Neural cell (in vitro differentiated cells): ENCODE measurements around the gene OCSTAMP. TPM values are rescaled to one million over a fixed set of nuclear protein-coding genes. Genes with fewer than 3 reads are reported as not detected.

Source experiments
- H2AFZ ChIP-seq: fragments of 200-600, 300-800 bp; sonication (generic), shearing (Covaris generic); 2 replicates; pipeline ENCODE4 v1.6.0; 2014; ENCODE audit warnings: low read depth, mild to moderate bottlenecking, antibody characterized with exemption, low read length, moderate library complexity
- H3F3A ChIP-seq: fragments of 200-600 bp; shearing (Covaris generic); 2 replicates; pipeline ENCODE4 v1.6.1; 2016; ENCODE audit warnings: mild to moderate bottlenecking, moderate library complexity, mixed read lengths, antibody characterized with exemption, low read length; ENCODE audit not compliant: insufficient read depth, poor library complexity, severe bottlenecking
- H3K27ac ChIP-seq: fragments of 200-600, 300-800 bp; sonication (generic), shearing (Covaris generic); 2 replicates; pipeline ENCODE4 v1.5.1; 2014; ENCODE audit warnings: mild to moderate bottlenecking, low read length, moderate library complexity
- H3K27me3 ChIP-seq: fragments of 300-800, 200-600 bp; sonication (generic), shearing (Covaris generic); 2 replicates; pipeline ENCODE4 v1.6.0; 2014; ENCODE audit warnings: mild to moderate bottlenecking, low read depth, low read length, moderate library complexity; ENCODE audit not compliant: insufficient read depth
- H3K36me3 ChIP-seq: fragments of 300-800, 200-600 bp; sonication (generic), shearing (Covaris generic); 2 replicates; pipeline ENCODE4 v1.5.1; 2014; ENCODE audit warnings: mild to moderate bottlenecking, antibody characterized with exemption, low read length, moderate library complexity; ENCODE audit not compliant: insufficient read depth
- H3K4me2 ChIP-seq: fragments of 300-800, 200-600 bp; sonication (generic), shearing (Covaris generic); 2 replicates; pipeline ENCODE4 v1.6.0; 2014; ENCODE audit warnings: mild to moderate bottlenecking, low read length
- H3K4me3 ChIP-seq: fragments of 300-800, 200-600 bp; sonication (generic), shearing (Covaris generic); 2 replicates; pipeline ENCODE4 v1.5.1; 2014; ENCODE audit warnings: mild to moderate bottlenecking, low read length, moderate library complexity
- H3K79me2 ChIP-seq: fragments of 200-600 bp; shearing (Covaris generic); replicated peaks from 2 replicates; pipeline ENCODE4 v1.6.0; 2014; ENCODE audit warnings: mild to moderate bottlenecking, low read length, moderate library complexity; ENCODE audit not compliant: insufficient read depth
- H3K9ac ChIP-seq: fragments of 300-800, 200-600 bp; sonication (generic), shearing (Covaris generic); 2 replicates; pipeline ENCODE4 v1.6.1; 2016; ENCODE audit warnings: mild to moderate bottlenecking, low read length, mixed read lengths
- H3K9me2 ChIP-seq: fragments of 200-600 bp; shearing (Covaris generic); 2 replicates; pipeline ENCODE4 v1.6.1; 2016; ENCODE audit warnings: mild to moderate bottlenecking, low read length, mixed read lengths; ENCODE audit not compliant: insufficient read depth
- H3K9me3 ChIP-seq: fragments of 200-600, 300-800 bp; sonication (generic), shearing (Covaris generic); 2 replicates; pipeline ENCODE4 v1.6.1; 2016; ENCODE audit warnings: mild to moderate bottlenecking, mixed run types, low read length, moderate library complexity, mixed read lengths
- H4K20me1 ChIP-seq: fragments of 200-600 bp; shearing (Covaris generic); 2 replicates; pipeline ENCODE4 v1.6.1; 2016; ENCODE audit warnings: mild to moderate bottlenecking, mixed run types; ENCODE audit not compliant: insufficient read depth
- EP300 ChIP-seq: fragments of 450-650 bp; conservative IDR thresholded peaks from 2 replicates; pipeline ENCODE4 v1.6.1; 2014; ENCODE audit warnings: antibody characterized with exemption, mild to moderate bottlenecking, moderate library complexity; ENCODE audit not compliant: poor library complexity, severe bottlenecking
- EZH2 ChIP-seq: fragments of 200-600, 300-800 bp; shearing (Covaris generic), sonication (generic); IDR thresholded peaks from 2 replicates; pipeline ENCODE4 v1.6.1; 2014; ENCODE audit warnings: antibody characterized with exemption, low read length, borderline replicate concordance, mild to moderate bottlenecking; ENCODE audit not compliant: insufficient read depth, poor library complexity, severe bottlenecking
- MXI1 ChIP-seq: fragments of 450-650 bp; conservative IDR thresholded peaks from 2 replicates; pipeline ENCODE4 v1.6.1; 2014; ENCODE audit warnings: antibody characterized with exemption, mild to moderate bottlenecking; ENCODE audit not compliant: poor library complexity, severe bottlenecking
- POLR2AphosphoS5 ChIP-seq: IDR thresholded peaks from 2 replicates; pipeline ENCODE4 v1.6.1; 2012
- RAD21 ChIP-seq: fragments of 450-650 bp; conservative IDR thresholded peaks from 2 replicates; pipeline ENCODE4 v1.6.1; 2014; ENCODE audit warnings: antibody characterized with exemption, mild to moderate bottlenecking, moderate library complexity
- REST ChIP-seq: IDR thresholded peaks from 2 replicates; pipeline ENCODE4 v1.6.1; 2012; ENCODE audit warnings: borderline replicate concordance
- SMC3 ChIP-seq: fragments of 450-650 bp; conservative IDR thresholded peaks from 2 replicates; pipeline ENCODE4 v1.6.1; 2014; ENCODE audit warnings: antibody characterized with exemption, mild to moderate bottlenecking, moderate library complexity; ENCODE audit not compliant: poor library complexity
- TAF1 ChIP-seq: IDR thresholded peaks from 2 replicates; pipeline ENCODE4 v1.6.1; 2012; ENCODE audit warnings: low read depth
- polyA plus RNA-seq: library from polyadenylated mRNA; depleted of rRNA; stranded (reverse); fragments of >200 nt; gene quantifications from 2 replicates; pipeline ENCODE4 v1.2.3, GENCODE V29; 2014
- TF ChIP-seq, protein P1 (sequence below): fragments of 450-650 bp; IDR thresholded peaks from 2 replicates; pipeline ENCODE4 v1.5.1; 2014; ENCODE audit warnings: antibody characterized with exemption, mild to moderate bottlenecking, moderate library complexity; ENCODE audit not compliant: poor library complexity, severe bottlenecking

The OCSTAMP gene
- polyA plus RNA-seq, 1 donor from 2014 or later = not detected

- TF ChIP-seq EZH2 = no peak
- TF ChIP-seq, protein P1, sequence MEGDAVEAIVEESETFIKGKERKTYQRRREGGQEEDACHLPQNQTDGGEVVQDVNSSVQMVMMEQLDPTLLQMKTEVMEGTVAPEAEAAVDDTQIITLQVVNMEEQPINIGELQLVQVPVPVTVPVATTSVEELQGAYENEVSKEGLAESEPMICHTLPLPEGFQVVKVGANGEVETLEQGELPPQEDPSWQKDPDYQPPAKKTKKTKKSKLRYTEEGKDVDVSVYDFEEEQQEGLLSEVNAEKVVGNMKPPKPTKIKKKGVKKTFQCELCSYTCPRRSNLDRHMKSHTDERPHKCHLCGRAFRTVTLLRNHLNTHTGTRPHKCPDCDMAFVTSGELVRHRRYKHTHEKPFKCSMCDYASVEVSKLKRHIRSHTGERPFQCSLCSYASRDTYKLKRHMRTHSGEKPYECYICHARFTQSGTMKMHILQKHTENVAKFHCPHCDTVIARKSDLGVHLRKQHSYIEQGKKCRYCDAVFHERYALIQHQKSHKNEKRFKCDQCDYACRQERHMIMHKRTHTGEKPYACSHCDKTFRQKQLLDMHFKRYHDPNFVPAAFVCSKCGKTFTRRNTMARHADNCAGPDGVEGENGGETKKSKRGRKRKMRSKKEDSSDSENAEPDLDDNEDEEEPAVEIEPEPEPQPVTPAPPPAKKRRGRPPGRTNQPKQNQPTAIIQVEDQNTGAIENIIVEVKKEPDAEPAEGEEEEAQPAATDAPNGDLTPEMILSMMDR = no peak
- TF ChIP-seq SMC3 = no peak
- TF ChIP-seq TAF1 = no peak
- no peak for TF ChIP-seq POLR2AphosphoS5
- no peak for TF ChIP-seq MXI1
- no peak for TF ChIP-seq RAD21
- TF ChIP-seq EP300 = no peak
- TF ChIP-seq REST = no peak
- Histone ChIP-seq H2AFZ (no peak overlapping the region), H4K20me1 (no peaks in the 10 kb centered on the region), H3K9ac (no peak overlapping the region), H3K27ac (no peak overlapping the region), H3F3A (no peaks in the 10 kb centered on the region), H3K27me3 (no peaks in the 10 kb centered on the region), H3K4me2 (no peak overlapping the region), H3K79me2 (no peaks in the 10 kb centered on the region), H3K36me3 (no peaks in the 10 kb centered on the region), H3K4me3 (no peak overlapping the region), H3K9me3 (no peaks in the 10 kb centered on the region), H3K9me2 (no peaks in the 10 kb centered on the region)
Observed at GRCh38 chr20:46595933-46596332, 45.5 kb upstream of the OCSTAMP start.

- Histone ChIP-seq H3K27me3 (no peaks in the 10 kb centered on the region), H3K79me2 (no peaks in the 10 kb centered on the region), H3F3A (no peaks in the 10 kb centered on the region), H3K27ac (no peak overlapping the region), H2AFZ (no peak overlapping the region), H4K20me1 (no peaks in the 10 kb centered on the region), H3K9me2 (no peaks in the 10 kb centered on the region), H3K4me3 (no peak overlapping the region), H3K36me3 (no peaks in the 10 kb centered on the region), H3K9ac (no peak overlapping the region), H3K9me3 (no peaks in the 10 kb centered on the region), H3K4me2 (no peak overlapping the region)
- TF ChIP-seq TAF1 (no peak), EP300 (no peak), SMC3 (no peak), EZH2 (no peak), MXI1 (no peak), REST (no peak), POLR2AphosphoS5 (no peak), RAD21 (no peak)
- TF ChIP-seq, protein P1 = no peak
Observed at GRCh38 chr20:46594725-46595124, 44.3 kb upstream of the OCSTAMP start.
